WERI-Rb-1 (cell line): ENCODE measurements around the gene GPR153.

ENCODE experiments used
- DNase-seq: peaks from one replicate; pipeline ENCODE4 v3.0.0-alpha.2; 2020
- H3K27ac ChIP-seq: fragments of 250-450 bp; sonication (Bioruptor Pico); 2 replicates; pipeline ENCODE4 v1.5.1; 2020; ENCODE audit warnings: mild to moderate bottlenecking, moderate library complexity
- H3K27me3 ChIP-seq: fragments of 250-450 bp; sonication (Bioruptor Pico); 2 replicates; pipeline ENCODE4 v1.5.1; 2021; ENCODE audit warnings: mild to moderate bottlenecking, low read depth, moderate library complexity; ENCODE audit not compliant: insufficient read depth, severe bottlenecking
- H3K36me3 ChIP-seq: fragments of 250-450 bp; sonication (Bioruptor Pico); 2 replicates; pipeline ENCODE4 v1.5.1; 2020; ENCODE audit warnings: mild to moderate bottlenecking, moderate library complexity
- H3K4me3 ChIP-seq: 2 replicates; pipeline ENCODE4 v1.5.1; 2011; ENCODE audit warnings: low read depth, mild to moderate bottlenecking, control low read depth, low read length
- H3K9me3 ChIP-seq: fragments of 250-450 bp; sonication (Bioruptor Pico); 2 replicates; pipeline ENCODE4 v1.5.1; 2021; ENCODE audit warnings: mild to moderate bottlenecking, moderate library complexity; ENCODE audit not compliant: severe bottlenecking
- CTCF ChIP-seq: IDR thresholded peaks from 2 replicates; pipeline ENCODE4 v1.5.1; 2011; ENCODE audit warnings: low read depth, mild to moderate bottlenecking, control low read depth, inconsistent platforms, low read length

The GPR153 gene

GRCh38 chr1:6266641-6267040 is 5.7 kb upstream of the GPR153 start:
- TF ChIP-seq CTCF: no peak
- no peaks in the 10 kb centered on the region for H3K27me3 ChIP-seq
- H3K4me3 ChIP-seq: no peak overlapping the region
- H3K9me3 ChIP-seq: no peaks in the 10 kb centered on the region
- no peak for DNase-seq
- no peak overlapping the region for H3K27ac ChIP-seq
- H3K36me3 ChIP-seq: peaks cover 4% of the 10 kb centered on the region

GRCh38 chr1:6265151-6265550 is 4.3 kb upstream of the GPR153 start:
- no peaks in the 10 kb centered on the region for H3K9me3 ChIP-seq
- no peak overlapping the region for H3K27ac ChIP-seq
- no peaks in the 10 kb centered on the region for H3K27me3 ChIP-seq
- H3K36me3 ChIP-seq: peaks cover 4% of the 10 kb centered on the region
- no peak for DNase-seq
- H3K4me3 ChIP-seq: no peak overlapping the region
- no peak for TF ChIP-seq CTCF

DNA sequence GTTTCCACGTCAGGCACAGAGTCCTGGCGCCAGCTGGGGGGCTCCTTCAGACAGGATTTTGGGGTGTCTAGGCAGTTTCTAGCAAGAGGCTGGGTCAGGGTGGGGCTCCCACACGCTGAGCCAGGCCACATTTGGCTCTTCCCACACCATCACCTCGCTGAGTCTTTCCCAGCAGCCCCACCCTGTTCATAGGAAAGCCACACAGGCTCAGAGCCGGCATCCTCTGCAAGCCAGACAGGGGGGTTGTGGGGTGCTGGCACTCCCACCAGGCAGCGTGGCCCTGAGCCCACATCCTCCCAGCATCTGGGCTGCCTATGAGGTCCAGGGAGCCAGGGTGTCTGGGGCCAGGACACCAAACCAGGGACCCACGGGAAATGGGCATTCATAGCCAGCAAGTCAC is 2.8 kb upstream of the GPR153 start:
- H3K27ac ChIP-seq: no peak overlapping the region
- no peaks in the 10 kb centered on the region for H3K9me3 ChIP-seq
- H3K27me3 ChIP-seq: no peaks in the 10 kb centered on the region
- no peak for TF ChIP-seq CTCF
- peaks cover 4% of the 10 kb centered on the region for H3K36me3 ChIP-seq
- DNase-seq: no peak
- no peak overlapping the region for H3K4me3 ChIP-seq

- Histone ChIP-seq H3K4me3 (no peak overlapping the region), H3K9me3 (no peaks in the 10 kb centered on the region), H3K36me3 (peaks cover 4% of the 10 kb centered on the region), H3K27ac (no peak overlapping the region; the same call in 1 of the 2 replicates), H3K27me3 (no peaks in the 10 kb centered on the region)
- no peak for TF ChIP-seq CTCF
- DNase-seq: no peak
Measured at GRCh38 chr1:6262555-6263420, 1.9 kb upstream of the GPR153 start.

GRCh38 chr1:6261615-6261995 is 707 bp upstream of the GPR153 start:
- Histone ChIP-seq H3K27ac (peak overlapping the region; percentile 65; the same call in 1 of the 2 replicates), H3K27me3 (no peaks in the 10 kb centered on the region), H3K4me3 (peak overlapping the region; percentile 64), H3K36me3 (peaks cover 4% of the 10 kb centered on the region), H3K9me3 (no peaks in the 10 kb centered on the region)
- no peak for TF ChIP-seq CTCF
- peak; percentile 73 for DNase-seq
